Astrocyte (in vitro differentiated cells and primary cell): ENCODE results near the gene RC3H2.

ENCODE experiments used
- EZH2 ChIP-seq: IDR thresholded peaks from 2 replicates; pipeline ENCODE4 v1.6.1; 2012; ENCODE audit warnings: mild to moderate bottlenecking, low read length, inconsistent platforms; ENCODE audit not compliant: insufficient read depth
- TF ChIP-seq, protein P1 (sequence below): IDR thresholded peaks from 2 replicates; pipeline ENCODE4 v1.5.1; 2011; ENCODE audit warnings: low read depth, mild to moderate bottlenecking, inconsistent platforms, low read length, moderate library complexity; ENCODE audit not compliant: insufficient read depth

DNA sequence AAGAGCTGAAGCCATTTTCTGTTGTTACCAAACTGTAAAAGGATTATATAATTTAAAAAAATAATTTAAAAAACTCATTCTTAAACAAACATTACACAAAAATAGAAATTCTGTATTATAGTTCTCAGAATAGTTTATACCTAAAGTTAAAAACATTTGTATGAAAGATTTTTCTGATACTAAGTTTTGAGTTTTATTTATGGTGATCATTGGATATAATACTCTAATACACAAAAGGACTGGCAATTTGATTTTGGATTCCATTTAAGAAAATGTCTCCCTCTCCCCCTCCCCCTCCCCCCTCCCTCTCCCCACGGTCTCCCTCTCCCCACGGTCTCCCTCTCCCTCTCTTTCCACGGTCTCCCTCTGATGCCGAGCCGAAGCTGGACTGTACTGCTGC, 39.1 kb downstream of the RC3H2 start:
- TF ChIP-seq, protein P1, sequence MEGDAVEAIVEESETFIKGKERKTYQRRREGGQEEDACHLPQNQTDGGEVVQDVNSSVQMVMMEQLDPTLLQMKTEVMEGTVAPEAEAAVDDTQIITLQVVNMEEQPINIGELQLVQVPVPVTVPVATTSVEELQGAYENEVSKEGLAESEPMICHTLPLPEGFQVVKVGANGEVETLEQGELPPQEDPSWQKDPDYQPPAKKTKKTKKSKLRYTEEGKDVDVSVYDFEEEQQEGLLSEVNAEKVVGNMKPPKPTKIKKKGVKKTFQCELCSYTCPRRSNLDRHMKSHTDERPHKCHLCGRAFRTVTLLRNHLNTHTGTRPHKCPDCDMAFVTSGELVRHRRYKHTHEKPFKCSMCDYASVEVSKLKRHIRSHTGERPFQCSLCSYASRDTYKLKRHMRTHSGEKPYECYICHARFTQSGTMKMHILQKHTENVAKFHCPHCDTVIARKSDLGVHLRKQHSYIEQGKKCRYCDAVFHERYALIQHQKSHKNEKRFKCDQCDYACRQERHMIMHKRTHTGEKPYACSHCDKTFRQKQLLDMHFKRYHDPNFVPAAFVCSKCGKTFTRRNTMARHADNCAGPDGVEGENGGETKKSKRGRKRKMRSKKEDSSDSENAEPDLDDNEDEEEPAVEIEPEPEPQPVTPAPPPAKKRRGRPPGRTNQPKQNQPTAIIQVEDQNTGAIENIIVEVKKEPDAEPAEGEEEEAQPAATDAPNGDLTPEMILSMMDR: no peak
- TF ChIP-seq EZH2: no peak
